ENCODE measurements around the gene SFTA2. TPM values are rescaled to one million over a fixed set of nuclear protein-coding genes. Genes with fewer than 3 reads are reported as not detected.
A peak's percentile ranks its signal among the peaks of the same experiment; 100 is the strongest.

The SFTA2 gene
- total and polyA plus RNA-seq, 10 of the 15 experiments (the other 5 are each of a cell fraction or from before 2014, with no cell fraction given): 0.15 to 0.92 (median 0.33) TPM; not detected in 4

DNA sequence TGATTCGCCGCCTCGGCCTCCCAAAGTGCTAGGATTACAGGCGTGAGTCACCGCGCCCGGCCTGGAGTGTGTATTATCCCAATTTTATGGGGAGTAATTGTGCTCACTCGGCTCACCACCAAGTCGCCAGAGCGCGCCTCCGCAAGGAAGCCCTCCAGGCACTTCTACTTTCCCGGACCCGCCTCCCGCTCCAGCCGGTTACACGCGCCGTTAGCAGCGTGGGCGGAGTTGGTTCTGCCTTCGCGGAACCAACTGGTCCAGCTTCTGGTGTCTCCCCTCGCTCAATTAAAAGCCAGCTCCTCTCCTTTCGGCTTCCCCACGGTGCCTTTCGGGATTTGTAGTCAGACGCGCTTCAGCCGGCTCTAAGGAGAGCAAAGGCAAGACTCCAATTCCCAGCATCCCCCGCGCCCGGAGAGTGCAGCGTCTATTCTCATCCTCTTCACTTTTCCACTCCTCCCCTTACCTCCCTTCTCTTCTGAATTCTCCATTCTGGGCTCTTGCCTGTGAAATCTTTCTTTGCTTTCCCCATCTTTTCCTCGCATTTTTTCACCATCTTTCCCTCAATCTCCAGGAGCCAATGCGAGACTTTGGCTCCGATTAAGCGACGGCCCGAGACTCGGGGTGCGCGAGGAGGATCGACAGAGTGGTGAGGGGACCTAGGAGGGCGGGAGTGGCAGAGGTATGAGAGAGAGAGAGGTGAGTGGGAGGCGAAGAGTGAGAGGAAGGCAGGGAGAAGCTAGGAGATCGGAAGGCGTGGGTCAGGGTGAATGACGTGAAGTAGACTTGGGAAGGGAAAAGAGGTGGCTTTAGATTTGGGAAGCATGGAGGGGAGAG is 24.0 kb downstream of the SFTA2 start, which contains the start of gene GTF2H4 (continued):
- TF ChIP-seq MLLT1 (IDR thresholded peaks at IDR 0.05) (peak; percentile 74), IKZF2 (IDR thresholded peaks at IDR 0.05) (peak; percentile 74 to 86), ZBTB4 (CRISPR knock-in tag; IDR thresholded peaks at IDR 0.05) (no peak), BHLHE40 (IDR thresholded peaks at IDR 0.05; ENCODE audit: borderline replicate concordance in 1 of 2, low read depth in 2 of 2, low read length in 1 of 2) (peak; percentile 48 to 56; a peak in 3 of 4 replicates), ZSCAN29 (IDR thresholded peaks at IDR 0.05) (peak; percentile 61; the same call in 1 of the 2 replicates), RELA (IDR thresholded peaks at IDR 0.05; ENCODE audit: borderline replicate concordance, partially characterized antibody) (peak; percentile 87), ZBTB33 (IDR thresholded peaks at IDR 0.05) (0 out of 2 replicates have a peak, but pooled peaks have one; percentile 26), GABPA (IDR thresholded peaks at IDR 0.05; ENCODE audit: low read depth) (peak; percentile 90), SRF (IDR thresholded peaks at IDR 0.05; ENCODE audit: low read depth in 2 of 2, low read length in 2 of 2) (peak in 1 of 2 experiments; percentile 78; a peak in 2 of 4 replicates), MEF2A (IDR thresholded peaks at IDR 0.05; ENCODE audit: insufficient read depth, low read depth, low read length) (0 out of 2 replicates have a peak, but pooled peaks have one; percentile 45), SIX5 (IDR thresholded peaks at IDR 0.05; ENCODE audit: low read depth, low read length, severe bottlenecking) (peak; percentile 97), IKZF1 (conservative IDR thresholded peaks at IDR 0.05) (peak; percentile 100), BRCA1 (IDR thresholded peaks at IDR 0.05; ENCODE audit: low read depth, low read length) (no peak), SP1 (IDR thresholded peaks at IDR 0.05; ENCODE audit: low read depth, low read length) (peak; percentile 61), TCF3 (IDR thresholded peaks at IDR 0.05; ENCODE audit: borderline replicate concordance, insufficient read depth, low read depth, low read length) (0 out of 2 replicates have a peak, but pooled peaks have one; percentile 53), NR2C1 (IDR thresholded peaks at IDR 0.05) (peak; percentile 82)
- TF ChIP-seq, protein P1, sequence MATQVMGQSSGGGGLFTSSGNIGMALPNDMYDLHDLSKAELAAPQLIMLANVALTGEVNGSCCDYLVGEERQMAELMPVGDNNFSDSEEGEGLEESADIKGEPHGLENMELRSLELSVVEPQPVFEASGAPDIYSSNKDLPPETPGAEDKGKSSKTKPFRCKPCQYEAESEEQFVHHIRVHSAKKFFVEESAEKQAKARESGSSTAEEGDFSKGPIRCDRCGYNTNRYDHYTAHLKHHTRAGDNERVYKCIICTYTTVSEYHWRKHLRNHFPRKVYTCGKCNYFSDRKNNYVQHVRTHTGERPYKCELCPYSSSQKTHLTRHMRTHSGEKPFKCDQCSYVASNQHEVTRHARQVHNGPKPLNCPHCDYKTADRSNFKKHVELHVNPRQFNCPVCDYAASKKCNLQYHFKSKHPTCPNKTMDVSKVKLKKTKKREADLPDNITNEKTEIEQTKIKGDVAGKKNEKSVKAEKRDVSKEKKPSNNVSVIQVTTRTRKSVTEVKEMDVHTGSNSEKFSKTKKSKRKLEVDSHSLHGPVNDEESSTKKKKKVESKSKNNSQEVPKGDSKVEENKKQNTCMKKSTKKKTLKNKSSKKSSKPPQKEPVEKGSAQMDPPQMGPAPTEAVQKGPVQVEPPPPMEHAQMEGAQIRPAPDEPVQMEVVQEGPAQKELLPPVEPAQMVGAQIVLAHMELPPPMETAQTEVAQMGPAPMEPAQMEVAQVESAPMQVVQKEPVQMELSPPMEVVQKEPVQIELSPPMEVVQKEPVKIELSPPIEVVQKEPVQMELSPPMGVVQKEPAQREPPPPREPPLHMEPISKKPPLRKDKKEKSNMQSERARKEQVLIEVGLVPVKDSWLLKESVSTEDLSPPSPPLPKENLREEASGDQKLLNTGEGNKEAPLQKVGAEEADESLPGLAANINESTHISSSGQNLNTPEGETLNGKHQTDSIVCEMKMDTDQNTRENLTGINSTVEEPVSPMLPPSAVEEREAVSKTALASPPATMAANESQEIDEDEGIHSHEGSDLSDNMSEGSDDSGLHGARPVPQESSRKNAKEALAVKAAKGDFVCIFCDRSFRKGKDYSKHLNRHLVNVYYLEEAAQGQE (IDR thresholded peaks at IDR 0.05; ENCODE audit: low read depth, low read length): no peak
